ENCODE data around the gene STAB2. TPM values are rescaled to one million over a fixed set of nuclear protein-coding genes. Genes with fewer than 3 reads are reported as not detected.

STAB2 gene
- total RNA-seq, 1 donor from 2014 or later, result not detected

- DNase-seq, result no peak
Observed at GRCh38 chr12:103588680-103589079, 1.6 kb downstream of the STAB2 start.

- DNase-seq, result no peak
Observed at GRCh38 chr12:103589517-103589916, 2.4 kb downstream of the STAB2 start.

GRCh38 chr12:103590271-103590670 is 3.2 kb downstream of the STAB2 start:
- DNase-seq, result no peak

- no peak for DNase-seq
Observed at GRCh38 chr12:103596981-103597380, 9.9 kb downstream of the STAB2 start.

GRCh38 chr12:103599274-103599673 is 12.2 kb downstream of the STAB2 start:
- no peak for DNase-seq

- no peak for DNase-seq
Observed at GRCh38 chr12:103600967-103601728, 14.1 kb downstream of the STAB2 start.

- DNase-seq, result no peak
Observed at GRCh38 chr12:103620395-103620794, 33.3 kb downstream of the STAB2 start.

GRCh38 chr12:103623716-103624115 is 36.6 kb downstream of the STAB2 start:
- no peak for DNase-seq

GRCh38 chr12:103626498-103626897 is 39.4 kb downstream of the STAB2 start:
- peak; percentile 60 for DNase-seq

- DNase-seq, result no peak
Observed at GRCh38 chr12:103627189-103627855, 40.2 kb downstream of the STAB2 start.

- DNase-seq, result no peak
Observed at GRCh38 chr12:103632554-103633216, 45.6 kb downstream of the STAB2 start.

- DNase-seq, result no peak
Observed at GRCh38 chr12:103634732-103635131, 47.7 kb downstream of the STAB2 start.

GRCh38 chr12:103635419-103635818 is 48.3 kb downstream of the STAB2 start:
- no peak for DNase-seq

GRCh38 chr12:103637021-103637420 is 49.9 kb downstream of the STAB2 start:
- no peak for DNase-seq

GRCh38 chr12:103637429-103637828 is 50.4 kb downstream of the STAB2 start:
- no peak for DNase-seq

GRCh38 chr12:103639983-103640382 is 52.9 kb downstream of the STAB2 start:
- DNase-seq, result no peak

- no peak for DNase-seq
Observed at GRCh38 chr12:103640410-103640809, 53.3 kb downstream of the STAB2 start.

- no peak for DNase-seq
Observed at GRCh38 chr12:103640831-103641230, 53.8 kb downstream of the STAB2 start.

GRCh38 chr12:103642240-103642864 is 55.3 kb downstream of the STAB2 start:
- DNase-seq, result no peak

GRCh38 chr12:103645202-103645601 is 58.1 kb downstream of the STAB2 start:
- no peak for DNase-seq

GRCh38 chr12:103647267-103647666 is 60.2 kb downstream of the STAB2 start:
- no peak for DNase-seq

GRCh38 chr12:103652808-103653207 is 65.7 kb downstream of the STAB2 start:
- no peak for DNase-seq
